Measurements from ENCODE around the gene REPS2.
"Not testable (repeated sequence)": the region's sequence is repeated elsewhere in the genome, so short reads cannot be mapped to it uniquely, and the experiment has no call there.

The REPS2 gene

GRCh38 chrX:16957751-16958150 lies 11.3 kb downstream of the REPS2 start:
- ChIA-PET POLR2A (ENCODE audit: low non-redundant PET) (no interaction called here), CTCF (no interaction called here)
- TF ChIP-seq CTCF (conservative IDR thresholded peaks at IDR 0.05; ENCODE audit: low read depth): no peak
- no peak for DNase-seq (ENCODE audit: low spot score)
- H3K27ac ChIP-seq: no peak overlapping the region

- no peak for TF ChIP-seq CTCF (conservative IDR thresholded peaks at IDR 0.05; ENCODE audit: low read depth)
- H3K27ac ChIP-seq: no peak overlapping the region
- no peak for DNase-seq (ENCODE audit: low spot score)
- CTCF ChIA-PET: no interaction called here
- POLR2A ChIA-PET (ENCODE audit: low non-redundant PET): no interaction called here
These were observed 11.9 kb downstream of the REPS2 start for GRCh38 chrX:16958356-16958755.

- CTCF ChIA-PET; H3K27ac ChIP-seq; POLR2A ChIA-PET (ENCODE audit: low non-redundant PET); DNase-seq (ENCODE audit: low spot score): not testable (repeated sequence)
These were observed 16.2 kb downstream of the REPS2 start for GRCh38 chrX:16962661-16963060.

- H3K27ac ChIP-seq: no peak overlapping the region
- no peak for DNase-seq (ENCODE audit: low spot score)
- TF ChIP-seq CTCF (conservative IDR thresholded peaks at IDR 0.05; ENCODE audit: low read depth): no peak
- CTCF ChIA-PET: no interaction called here
- POLR2A ChIA-PET (ENCODE audit: low non-redundant PET): interaction anchor here (0.7 kb wide), 1 partner anchor 75 kb away, joined by 4 read pairs; no protein-coding TSS in a partner anchor
These were observed 16.8 kb downstream of the REPS2 start for GRCh38 chrX:16963216-16963615.

- CTCF ChIA-PET; POLR2A ChIA-PET (ENCODE audit: low non-redundant PET): not testable (repeated sequence)
These were observed 18.5 kb downstream of the REPS2 start for GRCh38 chrX:16964976-16965375.

GRCh38 chrX:16966752-16967448 lies 20.4 kb downstream of the REPS2 start:
- POLR2A ChIA-PET (ENCODE audit: low non-redundant PET): no interaction called here
- CTCF ChIA-PET: no interaction called here
- DNase-seq (ENCODE audit: low spot score): no peak
- H3K27ac ChIP-seq: no peak overlapping the region
- no peak for TF ChIP-seq CTCF (conservative IDR thresholded peaks at IDR 0.05; ENCODE audit: low read depth)

More at GRCh38 chrX:16964976-16965375, 18.5 kb downstream of the REPS2 start:
- H3K27ac ChIP-seq; DNase-seq (ENCODE audit: low spot score): not testable (repeated sequence)

- H3K27ac ChIP-seq; CTCF ChIA-PET; POLR2A ChIA-PET (ENCODE audit: low non-redundant PET); DNase-seq (ENCODE audit: low spot score): not testable (repeated sequence)
These were observed 22.3 kb downstream of the REPS2 start for GRCh38 chrX:16968753-16969152.

GRCh38 chrX:16970977-16971376 lies 24.5 kb downstream of the REPS2 start:
- CTCF ChIA-PET: no interaction called here

More at GRCh38 chrX:16970977-16971376, 24.5 kb downstream of the REPS2 start:
- H3K27ac ChIP-seq: no peak overlapping the region
- no peak for TF ChIP-seq CTCF (conservative IDR thresholded peaks at IDR 0.05; ENCODE audit: low read depth)
- no peak for DNase-seq (ENCODE audit: low spot score)
- POLR2A ChIA-PET (ENCODE audit: low non-redundant PET): no interaction called here
